Stimulated activated CD8-positive, alpha-beta memory T cell treated with anti-CD3 and anti-CD28 coated beads, Interleukin-7, amount 100 ng/mL, for 1 hour (primary cell): Measurements from ENCODE around the gene WARS2.

Experiments
- DNase-seq, 2 donors: peaks; one replicate each; pipeline ENCODE4 v3.0.0-alpha.2; 2020; ENCODE audit warnings: low read depth in 2 of 2

The WARS2 gene

DNA sequence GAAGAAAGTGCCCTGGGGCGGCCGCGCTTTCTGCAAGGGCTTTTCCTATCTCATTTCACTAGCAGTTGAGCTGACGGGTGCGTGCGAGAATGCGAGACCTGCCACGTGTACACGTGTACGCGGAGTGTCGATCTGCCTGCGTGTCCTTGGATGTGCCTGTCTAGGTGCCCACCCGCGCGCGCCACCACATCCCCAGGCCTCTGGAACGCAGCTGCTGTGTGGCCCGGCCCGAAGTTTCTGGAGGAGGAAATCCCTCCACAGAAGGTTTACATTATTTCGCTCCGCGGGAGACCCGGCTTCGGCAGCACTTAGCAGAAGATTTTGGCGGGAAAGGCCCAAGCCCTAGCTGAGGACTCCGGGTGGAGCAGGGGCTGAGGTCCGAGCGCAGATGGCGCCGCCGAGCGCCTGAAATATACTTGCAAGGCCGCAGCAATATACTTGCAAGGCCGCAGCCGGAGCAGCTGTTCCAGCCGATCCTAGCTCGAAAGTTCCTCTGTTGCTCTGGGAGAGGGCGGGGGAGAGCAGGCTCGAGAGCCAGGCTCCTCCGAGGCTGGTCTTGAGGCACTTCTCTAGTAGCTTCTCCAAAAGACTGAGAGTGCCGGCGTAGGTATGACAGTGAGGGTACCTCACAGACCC lies 156.2 kb downstream of the WARS2 start:
- DNase-seq: no peak

DNA sequence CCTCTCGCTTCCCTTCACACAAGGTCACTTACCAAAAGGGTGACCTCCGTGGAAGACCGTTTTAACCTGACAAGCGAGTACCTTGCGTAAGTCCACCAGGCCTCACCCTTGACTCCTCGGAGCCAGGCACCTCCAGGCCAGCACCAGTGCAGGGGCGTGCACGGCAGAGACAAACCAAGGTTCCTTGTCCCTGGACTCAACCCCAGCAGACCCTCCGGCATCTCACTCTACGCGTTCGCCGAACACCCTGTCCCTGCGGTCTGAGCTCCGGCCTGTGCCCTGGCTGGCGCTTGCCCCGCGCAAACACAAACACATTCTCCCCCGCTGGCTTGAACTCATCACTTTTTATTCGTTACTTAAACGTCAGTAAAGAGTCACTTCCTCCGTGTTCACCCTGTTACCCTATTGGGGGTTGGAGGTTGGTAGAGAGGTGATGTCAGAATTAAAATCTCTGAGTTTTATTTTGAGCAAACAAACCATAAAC lies 156.9 kb downstream of the WARS2 start:
- no peak for DNase-seq

DNA sequence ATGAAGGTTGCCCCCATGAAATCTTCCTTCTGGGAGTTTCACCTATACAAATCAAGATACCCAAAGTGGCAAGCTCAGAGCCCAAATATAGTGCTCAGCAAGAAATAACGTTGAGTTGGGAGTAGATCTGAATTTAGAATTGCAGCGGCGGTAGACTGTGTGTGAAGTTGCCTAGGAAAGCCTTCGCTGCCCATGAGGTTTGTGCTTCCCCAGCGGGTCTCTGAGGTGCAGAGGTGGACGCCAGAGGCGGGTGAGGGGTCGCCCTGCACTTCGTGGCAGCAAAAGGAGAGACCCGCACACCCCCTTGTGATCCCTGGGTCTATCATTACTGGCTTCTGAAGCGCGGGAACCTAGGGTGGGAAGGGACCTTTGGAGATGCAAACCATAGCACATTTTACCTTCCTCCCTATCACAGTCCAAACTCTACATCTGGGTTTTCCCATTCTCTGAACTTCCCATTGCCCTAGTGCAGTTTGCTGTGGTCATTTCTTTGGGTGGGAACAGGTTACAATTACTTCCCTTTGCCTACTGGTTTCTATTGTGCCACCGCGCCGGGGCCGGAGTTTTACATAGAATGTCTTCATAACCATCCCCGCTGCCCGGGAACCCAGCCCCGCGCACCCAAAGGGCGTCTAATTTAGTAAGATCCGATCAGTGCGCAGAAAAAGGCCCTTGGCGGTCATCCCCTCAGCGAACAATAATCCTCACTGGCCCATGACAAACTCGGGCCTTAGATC lies 157.5 kb downstream of the WARS2 start:
- no peak for DNase-seq

DNA sequence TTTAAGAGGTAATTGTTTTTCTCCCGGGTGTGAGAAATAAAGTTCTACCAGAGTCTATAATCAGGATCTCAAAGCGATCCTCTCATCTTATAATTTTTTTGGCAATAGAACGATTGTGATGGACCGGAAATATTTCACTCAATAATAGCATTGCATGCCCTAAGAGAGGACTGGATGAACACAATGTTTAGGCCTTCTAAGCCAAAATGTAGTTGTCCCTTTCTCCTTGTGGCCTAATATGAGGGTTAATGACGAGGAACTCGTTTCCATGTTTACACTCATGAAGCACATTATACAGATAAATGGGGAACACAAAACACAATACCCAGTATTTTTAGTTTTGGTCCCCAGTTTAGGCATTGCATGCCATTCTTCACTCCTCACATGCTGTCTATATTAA lies 158.2 kb downstream of the WARS2 start:
- DNase-seq: no peak

GRCh38 chr1:118981436-118981835 lies 159.0 kb downstream of the WARS2 start:
- no peak for DNase-seq
